Bronchial smooth muscle cell (primary cell): ENCODE results near the gene PCGF3. TPM values are rescaled to one million over a fixed set of nuclear protein-coding genes. Genes with fewer than 3 reads are reported as not detected.

ENCODE experiments used
- total RNA-seq: library from RNA; depleted of rRNA; stranded (reverse); fragments of >200 nt; gene quantifications from 2 replicates; pipeline ENCODE4 v1.2.1, GENCODE V29; 2014

Gene PCGF3
- 21.6 and 49.5 TPM in 2 replicates for total RNA-seq

GRCh38 chr4:705278-706082 is at the start of gene PCGF3:
Gene PCGF3, plus strand, starts transcription at chr4:705832. Its CDS starts 27,849 bp downstream, at chr4:733681.

GRCh38 chr4:674172-675035 is 31.2 kb upstream of the PCGF3 start, which contains the start of the genes ATP5ME and MYL5:
Gene ATP5ME, minus strand, starts transcription at chr4:674276. Its CDS starts 29 bp downstream, at chr4:674247.
Gene MYL5, plus strand, starts transcription at chr4:674542. Its CDS starts 3,485 bp downstream, at chr4:678027.

GRCh38 chr4:688854-689681 is 16.6 kb upstream of the PCGF3 start, which contains the start of gene SLC49A3:
Gene SLC49A3, minus strand, starts transcription at chr4:689151. Its CDS starts 24 bp downstream, at chr4:689127.

Other genes starting within 250 kb of the PCGF3 start
- gene ZNF721, start 206.7 kb upstream of the PCGF3 start, total RNA-seq: 11.7 and 16.7 TPM in 2 replicates
- gene PIGG, start 206.6 kb upstream of the PCGF3 start, total RNA-seq: 48.0 and 50.3 TPM in 2 replicates
- not detected in 2 replicates for gene TMEM271, start 129.5 kb upstream of the PCGF3 start, total RNA-seq
- 0.63 and 1.6 TPM in 2 replicates for gene PDE6B, start 80.3 kb upstream of the PCGF3 start, total RNA-seq
- gene ATP5ME, start 31.6 kb upstream of the PCGF3 start, total RNA-seq: 447 and 459 TPM in 2 replicates
- 27.6 and 29.0 TPM in 2 replicates for gene MYL5, start 31.3 kb upstream of the PCGF3 start, total RNA-seq
- 5.2 and 6.7 TPM in 2 replicates for gene SLC49A3, start 16.7 kb upstream of the PCGF3 start, total RNA-seq
- gene CPLX1, start 120.3 kb downstream of the PCGF3 start, total RNA-seq: not detected in 2 replicates
- 41.0 and 50.1 TPM in 2 replicates for gene GAK, start 226.5 kb downstream of the PCGF3 start, total RNA-seq
- 12.6 and 13.7 TPM in 2 replicates for gene TMEM175, start 226.6 kb downstream of the PCGF3 start, total RNA-seq